Measurements from ENCODE around the gene LRCOL1. TPM values are rescaled to one million over a fixed set of nuclear protein-coding genes. Genes with fewer than 3 reads are reported as not detected.
A peak's percentile ranks its signal among the peaks of the same experiment; 100 is the strongest.

The LRCOL1 gene
- total RNA-seq, 1 experiment from 2014 or later, result 0.24 TPM

- ATAC-seq, result no peak
- DNase-seq (ENCODE audit: low spot score), result peak; percentile 49
- 0 out of 2 replicates have a peak, but pooled peaks have one; percentile 10 for TF ChIP-seq FOXP1 (CRISPR knock-in tag; IDR thresholded peaks at IDR 0.05; ENCODE audit: borderline replicate concordance)
- TF ChIP-seq FOXJ3 (CRISPR knock-in tag; IDR thresholded peaks at IDR 0.05; ENCODE audit: borderline replicate concordance), result no peak
- peak; percentile 63; the same call in 1 of the 2 replicates for TF ChIP-seq ZNF121 (CRISPR knock-in tag; IDR thresholded peaks at IDR 0.05)
- 0 out of 2 replicates have a peak, but pooled peaks have one; percentile 42 for TF ChIP-seq ZNF138 (CRISPR knock-in tag; conservative IDR thresholded peaks at IDR 0.05)
- 0 out of 2 replicates have a peak, but pooled peaks have one; percentile 37 for TF ChIP-seq TP53 (CRISPR knock-in tag; IDR thresholded peaks at IDR 0.05)
- no peak for TF ChIP-seq ZNF232 (CRISPR knock-in tag; IDR thresholded peaks at IDR 0.05)
- POLR2A ChIA-PET, result no interaction called here
- CTCF ChIA-PET, result interaction anchor here (0.6 to 2.5 kb wide), 23 partner anchors 9 to 964 kb away, joined by 3 to 47 read pairs (median 9); partner anchors contain the start of genes GALNT9 and P2RX2
- Mint-ChIP-seq H3K27ac (no peak overlapping the region), H3K9me3 (no peaks in the 10 kb centered on the region), H3K4me1 (peaks cover 2% of the 10 kb centered on the region; the same call in 1 of the 2 replicates), H3K4me3 (peak overlapping the region; percentile 54), H3K27me3 (ENCODE audit: low read depth) (peaks cover 39% of the 10 kb centered on the region), H3K36me3 (peaks cover 4% of the 10 kb centered on the region; the same call in 1 of the 2 replicates)
These were observed 50.1 kb downstream of the LRCOL1 start for GRCh38 chr12:132560364-132560613.

DNA sequence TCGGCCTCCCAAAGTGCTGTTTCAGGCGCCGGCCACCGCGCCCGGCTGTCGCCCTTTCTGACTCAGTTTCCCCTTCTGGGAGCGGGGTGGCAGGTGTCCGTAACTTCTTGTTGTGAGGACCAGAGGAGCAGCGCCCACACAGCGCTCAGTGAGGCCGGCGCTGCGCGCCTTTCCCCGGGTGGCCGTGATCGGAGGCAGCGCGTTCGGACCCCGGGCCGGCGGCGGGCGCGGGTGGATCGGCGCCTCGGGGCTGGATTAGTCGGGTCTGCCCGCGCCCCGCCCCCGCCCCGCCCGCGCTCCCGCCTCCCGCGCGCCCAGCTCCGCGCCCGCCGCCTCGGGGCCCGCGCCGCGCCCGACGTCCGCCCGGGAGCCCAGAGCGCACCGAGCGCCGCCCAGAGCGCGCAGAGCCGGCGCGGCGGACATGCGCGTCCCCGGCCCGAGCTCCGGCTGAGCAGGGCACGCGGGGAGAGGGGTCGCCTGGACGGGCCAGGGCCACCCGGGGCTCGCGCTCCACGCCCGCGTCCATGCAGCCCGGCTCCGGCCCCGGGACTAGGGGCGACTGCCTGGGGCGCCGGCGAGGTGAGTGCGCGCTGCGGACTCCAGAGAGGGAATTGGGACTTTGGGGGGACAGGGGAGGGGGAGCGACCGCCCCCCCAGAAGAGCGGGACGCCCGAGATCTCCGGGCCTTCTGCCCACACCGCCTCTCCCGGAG is 50.6 kb downstream of the LRCOL1 start:
- ATAC-seq (peak; percentile 36), DNase-seq (ENCODE audit: low spot score) (peak; percentile 53)
- peaks cover 42% of the 10 kb centered on the region for H3K27me3 Mint-ChIP-seq (ENCODE audit: low read depth)
- peak overlapping the region; percentile 69 for H3K4me3 Mint-ChIP-seq
- ChIA-PET POLR2A (interaction anchor here (0.6 kb wide), 1 partner anchor 9 kb away, joined by 3 read pairs; no protein-coding TSS in a partner anchor), CTCF (interaction anchor here (0.6 to 1.0 kb wide), 6 partner anchors 40 to 963 kb away, joined by 3 to 11 read pairs (median 3); no protein-coding TSS in a partner anchor)
- peaks cover 2% of the 10 kb centered on the region; the same call in 1 of the 2 replicates for H3K4me1 Mint-ChIP-seq
- no peaks in the 10 kb centered on the region for H3K36me3 Mint-ChIP-seq
- TF ChIP-seq FOXP1 (CRISPR knock-in tag; IDR thresholded peaks at IDR 0.05; ENCODE audit: borderline replicate concordance) (peak; percentile 52; the same call in 1 of the 2 replicates), ZNF671 (CRISPR knock-in tag; IDR thresholded peaks at IDR 0.05) (no peak), USF2 (CRISPR knock-in tag; IDR thresholded peaks at IDR 0.05) (0 out of 2 replicates have a peak, but pooled peaks have one; percentile 10), ATF1 (CRISPR knock-in tag; IDR thresholded peaks at IDR 0.05) (no peak)
- TF ChIP-seq, protein P1, sequence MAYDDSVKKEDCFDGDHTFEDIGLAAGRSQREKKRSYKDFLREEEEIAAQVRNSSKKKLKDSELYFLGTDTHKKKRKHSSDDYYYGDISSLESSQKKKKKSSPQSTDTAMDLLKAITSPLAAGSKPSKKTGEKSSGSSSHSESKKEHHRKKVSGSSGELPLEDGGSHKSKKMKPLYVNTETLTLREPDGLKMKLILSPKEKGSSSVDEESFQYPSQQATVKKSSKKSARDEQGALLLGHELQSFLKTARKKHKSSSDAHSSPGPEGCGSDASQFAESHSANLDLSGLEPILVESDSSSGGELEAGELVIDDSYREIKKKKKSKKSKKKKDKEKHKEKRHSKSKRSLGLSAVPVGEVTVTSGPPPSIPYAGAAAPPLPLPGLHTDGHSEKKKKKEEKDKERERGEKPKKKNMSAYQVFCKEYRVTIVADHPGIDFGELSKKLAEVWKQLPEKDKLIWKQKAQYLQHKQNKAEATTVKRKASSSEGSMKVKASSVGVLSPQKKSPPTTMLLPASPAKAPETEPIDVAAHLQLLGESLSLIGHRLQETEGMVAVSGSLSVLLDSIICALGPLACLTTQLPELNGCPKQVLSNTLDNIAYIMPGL (CRISPR knock-in tag; IDR thresholded peaks at IDR 0.05), result peak; percentile 52; the same call in 1 of the 2 replicates
- no peak overlapping the region for H3K27ac Mint-ChIP-seq
- H3K9me3 Mint-ChIP-seq, result no peaks in the 10 kb centered on the region

- Mint-ChIP-seq H3K9me3 (no peaks in the 10 kb centered on the region), H3K27ac (no peak overlapping the region), H3K27me3 (ENCODE audit: low read depth) (peaks cover 50% of the 10 kb centered on the region), H3K4me1 (peaks cover 2% of the 10 kb centered on the region; the same call in 1 of the 2 replicates), H3K4me3 (peak overlapping the region; percentile 69), H3K36me3 (no peaks in the 10 kb centered on the region)
- DNase-seq (ENCODE audit: low spot score) (no peak), ATAC-seq (no peak)
- TF ChIP-seq OVOL2 (CRISPR knock-in tag; IDR thresholded peaks at IDR 0.05; ENCODE audit: borderline replicate concordance) (no peak), IRF1 (CRISPR knock-in tag; IDR thresholded peaks at IDR 0.05) (no peak), MXD4 (CRISPR knock-in tag; IDR thresholded peaks at IDR 0.05; ENCODE audit: borderline replicate concordance) (no peak), CREM (CRISPR knock-in tag; IDR thresholded peaks at IDR 0.05) (no peak), FOXJ3 (CRISPR knock-in tag; IDR thresholded peaks at IDR 0.05; ENCODE audit: borderline replicate concordance) (no peak), ZBTB21 (CRISPR knock-in tag; IDR thresholded peaks at IDR 0.05; ENCODE audit: borderline replicate concordance) (no peak), ZNF671 (CRISPR knock-in tag; IDR thresholded peaks at IDR 0.05) (no peak), GTF2I (CRISPR knock-in tag; conservative IDR thresholded peaks at IDR 0.05) (no peak), ZNF425 (CRISPR knock-in tag; conservative IDR thresholded peaks at IDR 0.05) (no peak)
- TF ChIP-seq, protein P2, sequence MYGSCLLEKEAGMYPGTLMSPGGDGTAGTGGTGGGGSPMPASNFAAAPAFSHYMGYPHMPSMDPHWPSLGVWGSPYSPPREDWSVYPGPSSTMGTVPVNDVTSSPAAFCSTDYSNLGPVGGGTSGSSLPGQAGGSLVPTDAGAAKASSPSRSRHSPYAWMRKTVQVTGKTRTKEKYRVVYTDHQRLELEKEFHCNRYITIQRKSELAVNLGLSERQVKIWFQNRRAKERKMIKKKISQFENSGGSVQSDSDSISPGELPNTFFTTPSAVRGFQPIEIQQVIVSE (CRISPR knock-in tag; IDR thresholded peaks at IDR 0.05; ENCODE audit: borderline replicate concordance), result no peak
- TF ChIP-seq, protein P3, sequence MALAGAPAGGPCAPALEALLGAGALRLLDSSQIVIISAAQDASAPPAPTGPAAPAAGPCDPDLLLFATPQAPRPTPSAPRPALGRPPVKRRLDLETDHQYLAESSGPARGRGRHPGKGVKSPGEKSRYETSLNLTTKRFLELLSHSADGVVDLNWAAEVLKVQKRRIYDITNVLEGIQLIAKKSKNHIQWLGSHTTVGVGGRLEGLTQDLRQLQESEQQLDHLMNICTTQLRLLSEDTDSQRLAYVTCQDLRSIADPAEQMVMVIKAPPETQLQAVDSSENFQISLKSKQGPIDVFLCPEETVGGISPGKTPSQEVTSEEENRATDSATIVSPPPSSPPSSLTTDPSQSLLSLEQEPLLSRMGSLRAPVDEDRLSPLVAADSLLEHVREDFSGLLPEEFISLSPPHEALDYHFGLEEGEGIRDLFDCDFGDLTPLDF (CRISPR knock-in tag; IDR thresholded peaks at IDR 0.05), result no peak
- ChIA-PET POLR2A (interaction anchor here (0.6 kb wide), 1 partner anchor 9 kb away, joined by 3 read pairs; no protein-coding TSS in a partner anchor), CTCF (interaction anchor here (0.6 to 2.5 kb wide), 5 partner anchors 41 to 154 kb away, joined by 3 to 16 read pairs (median 4); no protein-coding TSS in a partner anchor)
These were observed 51.3 kb downstream of the LRCOL1 start for GRCh38 chr12:132558861-132559623.
